HG02943 (cell line): Measurements from ENCODE around the gene ZNF609.
A peak's percentile ranks its signal among the peaks of the same experiment; 100 is the strongest.
"Not testable (repeated sequence)": the region's sequence is repeated elsewhere in the genome, so short reads cannot be mapped to it uniquely, and the experiment has no call there.

Experiments used
- ATAC-seq: cut with Tn5 transposase; IDR thresholded peaks from one replicate; pipeline ENCODE4 v1.9.1; 2021; ENCODE audit warnings: mild to moderate bottlenecking, low read depth, moderate library complexity; ENCODE audit not compliant: unreplicated experiment

Gene ZNF609

DNA sequence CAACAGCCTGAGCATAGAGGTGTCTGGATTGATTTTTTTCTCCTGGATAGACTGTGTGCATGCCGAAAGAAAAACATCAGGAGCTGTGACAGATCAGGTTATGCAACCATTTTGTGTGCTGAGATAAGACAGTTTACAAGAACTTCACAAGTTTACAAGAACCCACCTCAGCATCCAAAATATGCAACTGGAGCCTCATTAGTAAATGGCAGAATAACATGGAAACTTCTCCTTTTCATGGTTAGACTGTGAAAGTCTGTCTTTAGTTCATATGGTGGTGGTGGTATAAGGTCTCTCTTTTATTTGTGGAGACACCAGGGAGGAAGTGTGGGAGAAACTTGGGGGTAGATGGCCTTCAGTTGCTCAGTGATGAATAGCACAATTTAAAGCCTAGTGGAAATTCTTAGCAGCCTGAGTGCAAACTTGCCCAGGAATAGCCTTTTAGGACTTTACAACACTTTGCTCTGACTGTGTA lies 3.7 kb upstream of the ZNF609 start:
- no peak for ATAC-seq

DNA sequence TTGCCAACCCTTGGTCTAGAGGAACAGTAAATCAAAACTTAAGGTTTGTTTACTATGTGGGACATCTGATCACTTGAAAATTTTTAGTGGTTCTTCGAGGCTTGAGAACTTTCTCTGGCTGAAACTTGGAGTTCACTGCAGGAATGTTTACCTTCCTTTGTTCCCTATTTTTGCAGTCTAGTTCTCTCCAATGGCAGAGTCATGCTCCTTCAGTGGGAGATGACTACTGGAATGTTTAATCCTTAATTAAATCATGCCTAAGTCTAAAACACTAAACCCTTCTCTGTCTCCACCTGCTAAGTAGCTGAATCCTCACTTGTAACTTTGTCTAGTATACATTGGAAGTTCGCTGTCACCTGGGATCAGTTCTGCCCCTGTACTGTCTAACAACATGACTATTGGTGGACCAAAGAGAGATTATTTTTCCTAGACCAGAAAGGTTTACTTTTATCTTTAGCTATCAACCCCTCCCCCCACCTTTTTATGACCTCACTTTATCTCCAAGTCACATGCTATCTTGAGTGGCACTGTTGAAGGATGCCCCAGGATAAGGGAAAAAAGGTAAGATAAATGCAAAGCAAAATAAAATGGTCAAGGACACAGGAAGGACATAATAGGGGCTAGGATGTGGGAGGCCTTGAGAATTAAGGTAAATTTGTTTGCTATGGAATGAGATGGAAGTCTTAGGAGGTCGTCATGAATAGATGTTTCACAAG lies 1.2 kb upstream of the ZNF609 start:
- ATAC-seq: no peak

DNA sequence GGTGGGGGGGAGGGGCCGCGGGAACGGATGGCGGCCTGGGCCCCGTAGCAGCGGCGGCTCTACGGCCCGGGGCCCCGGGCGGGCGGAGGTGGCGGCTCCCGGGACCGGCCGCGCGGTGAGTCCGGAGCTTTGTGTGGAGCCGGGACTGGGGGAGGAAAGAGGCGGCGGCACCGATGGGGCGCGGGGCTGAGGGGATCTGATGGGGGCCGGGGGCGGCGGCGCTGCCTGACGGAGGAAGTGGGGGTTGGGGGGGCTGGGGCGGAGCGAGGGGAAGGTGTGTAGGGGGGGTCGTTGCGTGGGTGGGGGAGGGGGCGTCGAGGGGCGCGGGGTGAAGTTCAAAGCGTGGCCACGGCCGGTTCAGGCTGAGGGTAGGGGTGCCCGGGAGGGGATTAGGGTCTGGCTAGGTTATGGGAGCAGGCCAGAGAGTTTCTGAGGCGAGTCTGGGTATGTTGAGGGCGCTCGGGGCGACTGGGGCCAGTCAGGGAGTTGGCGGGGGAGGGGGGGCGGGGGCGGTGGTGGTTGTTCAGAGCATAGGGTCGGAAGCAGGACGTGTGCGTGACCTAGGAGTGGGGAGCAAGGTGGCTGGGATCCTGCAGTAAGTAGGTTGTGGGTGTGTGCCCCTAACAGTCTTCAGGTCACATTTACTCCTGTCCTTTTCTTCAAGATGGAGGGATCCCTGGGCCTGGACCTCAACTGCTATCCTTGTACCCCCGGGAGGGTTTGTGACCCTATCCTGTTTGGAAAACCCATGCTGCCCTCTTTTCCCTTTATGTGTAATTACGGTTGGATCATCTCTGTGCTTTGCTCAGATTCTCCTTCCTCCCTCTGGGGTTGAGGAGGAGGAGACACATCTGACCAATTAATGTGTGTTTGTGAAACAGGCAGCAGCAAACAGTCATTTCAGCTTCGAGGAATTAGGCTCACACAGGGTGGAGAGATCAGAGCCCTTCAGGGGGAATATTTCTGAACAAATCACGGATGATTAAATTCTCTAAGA lies 644 bp downstream of the ZNF609 start:
- ATAC-seq: peak; percentile 13

GRCh38 chr15:64461721-64462162 lies 1.4 kb downstream of the ZNF609 start:
- ATAC-seq: no peak

DNA sequence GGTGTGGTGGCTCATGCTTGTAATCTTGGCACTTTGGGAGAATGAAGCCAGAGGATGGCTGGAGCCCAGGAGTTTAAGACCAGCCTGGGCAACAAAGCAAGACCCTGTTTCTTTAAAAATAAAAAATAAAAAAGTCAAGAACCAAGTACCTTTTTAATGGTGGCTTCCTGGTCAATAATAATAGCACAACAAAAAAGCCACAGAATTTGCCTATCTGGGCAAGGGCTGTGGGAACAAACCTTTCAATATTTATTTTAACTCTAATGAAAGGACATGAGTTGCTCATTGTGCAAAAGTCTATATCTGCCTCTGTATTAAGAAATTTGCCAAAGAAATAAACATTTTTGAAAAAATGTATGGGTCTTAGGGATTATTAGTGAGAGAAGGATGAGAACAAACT lies 2.1 kb downstream of the ZNF609 start:
- ATAC-seq: no peak

DNA sequence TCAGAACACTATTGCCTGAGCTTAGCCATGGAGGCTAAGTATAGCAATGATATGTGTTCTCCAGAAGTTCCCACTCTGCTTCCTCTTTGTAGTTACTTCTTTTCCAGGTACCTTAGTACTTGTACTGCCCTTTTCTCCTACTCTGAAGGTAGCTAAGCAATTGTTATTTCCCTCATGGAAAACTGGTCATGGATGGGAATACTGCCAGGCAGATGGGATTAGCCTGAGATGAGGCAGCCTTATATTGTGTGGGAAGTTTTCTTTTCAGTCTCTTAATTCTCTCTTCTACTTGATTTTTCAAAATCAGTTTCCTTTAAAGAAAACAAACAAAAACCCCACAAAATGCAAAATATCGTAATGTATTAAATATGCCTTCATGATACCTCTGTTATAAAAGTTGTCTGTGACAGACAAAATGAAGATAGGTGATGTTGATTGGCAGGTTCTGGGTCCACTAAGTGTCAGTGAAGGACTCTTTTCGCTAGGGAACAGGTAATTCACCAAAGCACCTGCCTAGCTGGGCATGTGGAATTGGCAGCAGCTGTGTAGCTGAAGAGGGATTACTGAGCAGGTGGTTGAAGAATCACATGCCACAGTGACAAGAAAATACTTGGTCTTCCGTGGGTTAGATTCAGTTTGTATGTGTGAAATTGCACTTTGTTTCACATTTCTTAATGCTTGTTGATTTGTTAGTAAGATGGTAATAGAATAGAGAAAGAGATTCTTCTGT lies 4.1 kb downstream of the ZNF609 start:
- ATAC-seq: no peak

- no peak for ATAC-seq
Observed at GRCh38 chr15:64466408-64467141, 6.2 kb downstream of the ZNF609 start.

DNA sequence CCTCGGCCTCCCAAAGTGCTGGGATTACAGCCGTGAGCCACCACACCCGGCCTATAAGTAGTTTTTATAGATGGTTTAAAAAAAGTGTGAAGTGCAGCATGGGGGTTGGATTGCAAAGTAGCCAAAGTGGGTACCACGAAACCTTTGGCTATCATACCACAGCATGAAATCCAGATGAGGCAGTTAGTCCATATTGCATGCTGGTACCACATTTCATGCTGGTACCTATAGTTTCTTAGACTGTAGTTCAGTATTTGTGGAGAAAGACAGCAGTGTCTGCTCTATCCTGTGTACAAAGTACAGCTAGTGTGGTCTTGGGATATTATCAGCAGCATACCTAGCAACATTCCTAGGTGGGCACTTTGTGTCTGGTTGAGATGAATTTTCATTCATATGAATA lies 11.8 kb downstream of the ZNF609 start:
- no peak for ATAC-seq

GRCh38 chr15:64474846-64475245 lies 14.5 kb downstream of the ZNF609 start:
- ATAC-seq: no peak

GRCh38 chr15:64476550-64476949 lies 16.2 kb downstream of the ZNF609 start:
- ATAC-seq: no peak

DNA sequence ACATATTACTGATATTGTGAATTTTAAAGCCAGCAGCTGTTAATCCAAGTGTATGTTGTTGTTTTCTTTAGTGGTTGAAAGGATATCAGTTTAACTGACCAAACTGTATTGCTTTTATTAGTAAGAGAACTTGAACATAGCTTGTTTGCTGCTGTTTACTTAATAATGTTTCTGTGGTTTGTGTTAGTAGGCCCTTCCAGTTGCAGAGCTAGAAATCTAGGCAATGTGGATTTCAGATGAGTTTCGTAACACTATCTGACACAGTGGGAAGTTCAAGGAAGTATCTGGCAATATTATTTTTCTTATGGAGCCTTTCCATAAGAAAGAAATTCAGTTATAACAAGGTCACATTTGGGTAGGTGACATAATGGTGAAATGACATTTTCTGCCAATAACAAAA lies 18.5 kb downstream of the ZNF609 start:
- no peak for ATAC-seq

DNA sequence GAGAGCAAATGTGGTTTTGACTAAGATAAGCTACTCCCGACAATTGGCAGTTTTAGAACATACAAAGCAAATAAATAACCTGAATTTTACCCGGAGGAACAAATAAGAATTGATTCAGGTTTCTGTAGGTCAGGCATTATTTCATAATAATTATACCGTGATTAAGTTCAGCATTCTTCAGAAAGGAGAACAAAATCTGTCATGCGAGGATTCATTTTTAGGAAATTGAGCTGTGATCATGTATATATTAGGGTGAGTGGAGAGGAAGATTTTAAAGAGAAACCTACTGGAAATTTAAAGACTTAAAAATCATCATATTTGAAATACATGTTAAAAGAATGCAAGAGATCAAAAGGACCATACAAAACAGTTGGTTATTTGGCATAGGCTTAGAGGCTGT lies 20.5 kb downstream of the ZNF609 start:
- no peak for ATAC-seq

GRCh38 chr15:64483749-64484148 lies 23.4 kb downstream of the ZNF609 start:
- no peak for ATAC-seq

DNA sequence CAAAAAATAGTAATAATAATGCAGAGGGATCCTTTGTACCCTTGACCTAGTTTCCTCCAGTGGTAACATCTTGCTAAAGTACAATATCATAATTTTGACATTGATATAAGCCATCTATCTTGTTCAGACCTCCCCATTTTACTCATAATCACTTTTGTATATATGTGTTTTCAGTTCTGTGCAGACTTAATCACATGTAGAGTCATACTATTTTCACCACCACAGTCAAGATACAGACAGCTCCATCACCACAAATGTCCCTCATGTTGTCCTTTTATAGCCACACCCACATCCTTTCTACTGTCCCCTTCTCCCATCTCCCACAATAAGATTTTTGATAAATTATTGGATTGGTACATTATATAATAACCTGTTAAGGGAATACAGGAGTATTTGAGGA lies 25.4 kb downstream of the ZNF609 start:
- ATAC-seq: no peak

DNA sequence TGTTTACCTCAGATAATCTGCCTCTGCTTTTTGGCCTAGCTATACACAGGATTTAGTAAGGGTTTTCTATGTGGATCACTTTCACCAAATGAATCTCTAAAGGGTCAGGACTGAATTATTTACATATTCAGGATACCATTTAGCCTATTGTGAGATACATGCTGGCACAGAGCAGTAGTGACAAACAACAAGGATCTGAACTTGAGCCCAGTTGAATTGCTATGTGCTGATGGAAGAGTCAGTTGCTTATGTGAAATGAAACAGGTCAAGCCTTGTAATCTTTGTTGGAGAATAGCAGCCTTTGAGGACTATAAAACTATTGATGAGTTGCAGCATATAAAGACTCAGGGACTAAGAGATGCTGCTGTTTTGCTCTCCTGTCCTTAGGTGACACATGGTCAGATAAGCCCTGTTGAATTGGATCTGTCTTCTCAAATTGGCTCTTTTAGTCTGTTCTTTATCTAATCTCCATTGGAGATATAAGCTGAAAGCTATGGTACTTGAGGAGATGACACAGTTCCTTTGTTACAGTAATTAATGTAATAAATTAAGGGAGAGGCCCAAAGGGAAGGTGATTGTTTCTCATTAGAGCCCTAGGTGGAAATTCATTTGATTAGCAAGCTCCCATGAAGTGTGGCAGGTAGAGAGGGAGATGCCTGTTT lies 30.4 kb downstream of the ZNF609 start:
- no peak for ATAC-seq

- ATAC-seq: no peak
Observed at GRCh38 chr15:64493641-64494040, 33.3 kb downstream of the ZNF609 start.

DNA sequence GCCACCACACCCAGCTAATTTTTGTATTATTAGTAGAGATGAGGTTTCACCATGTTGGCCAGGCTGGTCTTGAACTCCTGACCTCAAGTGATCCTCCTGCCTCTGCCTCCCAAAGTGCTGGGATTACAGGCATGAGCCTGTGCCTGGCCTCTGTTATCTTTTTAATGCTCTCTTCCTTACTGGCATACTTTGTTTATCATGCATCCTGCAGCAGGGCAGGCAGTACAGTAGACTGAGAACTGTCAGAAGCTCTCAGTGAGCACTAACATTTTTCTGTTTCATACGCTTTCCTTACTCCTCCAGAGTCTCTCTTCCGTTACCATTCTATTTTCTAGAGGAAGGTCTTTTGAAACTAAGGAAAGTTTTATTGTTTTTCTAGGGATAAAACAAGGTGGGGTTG lies 35.6 kb downstream of the ZNF609 start:
- not testable (repeated sequence) for ATAC-seq

GRCh38 chr15:64500695-64501395 lies 40.5 kb downstream of the ZNF609 start:
- ATAC-seq: no peak

GRCh38 chr15:64501396-64501715 lies 41.0 kb downstream of the ZNF609 start:
- ATAC-seq: no peak
